Measurements from ENCODE around the gene PDE8A.
"Not testable (repeated sequence)": the region's sequence is repeated elsewhere in the genome, so short reads cannot be mapped to it uniquely, and the experiment has no call there.

Gene PDE8A

GRCh38 chr15:85011160-85011571 is 29.5 kb downstream of the PDE8A start:
- DNase-seq (no peak), ATAC-seq (no peak)

GRCh38 chr15:85011724-85012123 is 30.1 kb downstream of the PDE8A start:
- DNase-seq, ATAC-seq: not testable (repeated sequence)

- ATAC-seq: no peak
- DNase-seq: no peak
Observed at GRCh38 chr15:85013785-85014184, 32.1 kb downstream of the PDE8A start.

- no peak for ATAC-seq
- no peak for DNase-seq
Observed at GRCh38 chr15:85014932-85015331, 33.3 kb downstream of the PDE8A start.

GRCh38 chr15:85016275-85016674 is 34.6 kb downstream of the PDE8A start:
- ATAC-seq: no peak

GRCh38 chr15:85019815-85020590 is 38.3 kb downstream of the PDE8A start:
- DNase-seq (no peak), ATAC-seq (peak; percentile 49)

More at GRCh38 chr15:85016275-85016674, 34.6 kb downstream of the PDE8A start:
- DNase-seq: no peak

GRCh38 chr15:85021409-85021808 is 39.8 kb downstream of the PDE8A start:
- no peak for ATAC-seq
- DNase-seq: no peak

GRCh38 chr15:85022860-85023403 is 41.3 kb downstream of the PDE8A start:
- DNase-seq (no peak), ATAC-seq (no peak)

- no peak for ATAC-seq
- DNase-seq: no peak
Observed at GRCh38 chr15:85024003-85024402, 42.3 kb downstream of the PDE8A start.

GRCh38 chr15:85024509-85025336 is 43.1 kb downstream of the PDE8A start:
- peak; percentile 66 for ATAC-seq

GRCh38 chr15:85025516-85026251 is 44.0 kb downstream of the PDE8A start:
- DNase-seq (no peak), ATAC-seq (no peak)

More at GRCh38 chr15:85024509-85025336, 43.1 kb downstream of the PDE8A start:
- DNase-seq: no peak

GRCh38 chr15:85026304-85027032 is 44.8 kb downstream of the PDE8A start:
- ATAC-seq: no peak
- no peak for DNase-seq

GRCh38 chr15:85027033-85027380 is 45.4 kb downstream of the PDE8A start:
- ATAC-seq (no peak), DNase-seq (no peak)

GRCh38 chr15:85027421-85027820 is 45.8 kb downstream of the PDE8A start:
- no peak for DNase-seq
- no peak for ATAC-seq

- ATAC-seq: no peak
Observed at GRCh38 chr15:85028416-85028815, 46.8 kb downstream of the PDE8A start.

GRCh38 chr15:85029221-85029620 is 47.6 kb downstream of the PDE8A start:
- ATAC-seq: no peak

More at GRCh38 chr15:85028416-85028815, 46.8 kb downstream of the PDE8A start:
- DNase-seq: no peak

GRCh38 chr15:85030301-85030929 is 48.8 kb downstream of the PDE8A start:
- ATAC-seq (peak; percentile 77), DNase-seq (no peak)

More at GRCh38 chr15:85029221-85029620, 47.6 kb downstream of the PDE8A start:
- no peak for DNase-seq

GRCh38 chr15:85031086-85031943 is 49.7 kb downstream of the PDE8A start:
- ATAC-seq (no peak), DNase-seq (no peak)

GRCh38 chr15:85031944-85032558 is 50.4 kb downstream of the PDE8A start:
- DNase-seq (no peak), ATAC-seq (no peak)

- DNase-seq (no peak), ATAC-seq (no peak)
Observed at GRCh38 chr15:85033148-85033547, 51.5 kb downstream of the PDE8A start.
